Endodermal cell (in vitro differentiated cells): Measurements from ENCODE around the gene RUBCN. TPM values are rescaled to one million over a fixed set of nuclear protein-coding genes. Genes with fewer than 3 reads are reported as not detected.

Experiments
- DNase-seq: peaks from one replicate; pipeline ENCODE4 v3.0.0-alpha.2; 2017
- H3K27ac ChIP-seq: 2 replicates; pipeline ENCODE4 v1.5.1; 2013; ENCODE audit warnings: mild to moderate bottlenecking, low read depth, low read length, moderate library complexity
- H3K27me3 ChIP-seq: 2 replicates; pipeline ENCODE4 v1.6.1; 2013; ENCODE audit warnings: mild to moderate bottlenecking, low read length, moderate library complexity; ENCODE audit not compliant: insufficient read depth, control insufficient read depth, poor library complexity, severe bottlenecking
- H3K36me3 ChIP-seq: 2 replicates; pipeline ENCODE4 v1.7.0; 2013; ENCODE audit warnings: mild to moderate bottlenecking, low read length, moderate library complexity; ENCODE audit not compliant: control insufficient read depth, insufficient read depth
- H3K4me1 ChIP-seq: one replicate; pipeline ENCODE4 v1.7.0; 2013; ENCODE audit warnings: low read length; ENCODE audit not compliant: control insufficient read depth, insufficient read depth
- H3K4me3 ChIP-seq: 2 replicates; pipeline ENCODE4 v1.5.1; 2013; ENCODE audit warnings: mild to moderate bottlenecking, low read length, moderate library complexity
- H3K9ac ChIP-seq: 2 replicates; pipeline ENCODE4 v1.6.1; 2013; ENCODE audit warnings: mild to moderate bottlenecking, low read length, moderate library complexity; ENCODE audit not compliant: poor library complexity, severe bottlenecking; ENCODE audit errors: extremely low read depth
- H3K9me3 ChIP-seq: 2 replicates; pipeline ENCODE4 v1.6.1; 2013; ENCODE audit warnings: mild to moderate bottlenecking, low read length, moderate library complexity; ENCODE audit not compliant: control insufficient read depth
- H3K27ac Mint-ChIP-seq: 2 replicates; pipeline ENCODE4 v1.8.0; 2020; ENCODE audit warnings: mixed read lengths
- H3K27me3 Mint-ChIP-seq: 2 replicates; pipeline ENCODE4 v1.8.0; 2021; ENCODE audit warnings: mild to moderate bottlenecking, mixed read lengths; ENCODE audit not compliant: insufficient read depth
- H3K36me3 Mint-ChIP-seq: 2 replicates; pipeline ENCODE4 v1.8.0; 2020; ENCODE audit warnings: low read depth, mixed read lengths
- H3K4me1 Mint-ChIP-seq: 2 replicates; pipeline ENCODE4 v1.8.0; 2020; ENCODE audit warnings: mixed read lengths
- H3K4me3 Mint-ChIP-seq: 2 replicates; pipeline ENCODE4 v1.8.0; 2020; ENCODE audit warnings: mild to moderate bottlenecking, moderate library complexity, mixed read lengths
- H3K9me3 Mint-ChIP-seq: 2 replicates; pipeline ENCODE4 v1.8.0; 2020; ENCODE audit warnings: mild to moderate bottlenecking, mixed read lengths
- WGBS, 2 experiments: methylation state at CpG; one replicate each; pipeline versions ENCODE4 v1.1.5 to v1.1.7; 2013; ENCODE audit warnings: missing lambda C conversion rate in 2 of 2, mixed read lengths in 1 of 2; ENCODE audit not compliant: insufficient coverage in 1 of 2, insufficient read length in 1 of 2; 5-methylcytosine and 5-hydroxymethylcytosine counted together
- total RNA-seq, 2 donors: library from RNA; stranded (reverse); fragmentation: NEBNext Ultra II Directional in 1 of 2; extraction: Animal tissue kit (Norgen Biotek cat#: 25700) in 1 of 2; gene quantifications; 2 replicates in 1 of 2; 3 replicates in 1 of 2; pipeline ENCODE4 v1.2.1, GENCODE V29; 2021
- TF ChIP-seq, protein P1 (sequence below): fragments of 200-600 bp; sonication (generic); conservative IDR thresholded peaks from 2 replicates; pipeline ENCODE4 v1.5.0; 2021; ENCODE audit warnings: antibody characterized with exemption, mild to moderate bottlenecking

Gene RUBCN
- total RNA-seq, 2 donors from 2014 or later = 17.2 to 18.3 TPM

- no peak overlapping the region for H3K27ac Mint-ChIP-seq
- no peaks in the 10 kb centered on the region for H3K9me3 Mint-ChIP-seq
- H3K27me3 Mint-ChIP-seq = no peaks in the 10 kb centered on the region
- H3K9me3 ChIP-seq = no peaks in the 10 kb centered on the region
- peaks cover 5% of the 10 kb centered on the region for H3K4me1 Mint-ChIP-seq
- H3K27ac ChIP-seq = no peak overlapping the region
- no peaks in the 10 kb centered on the region for H3K4me1 ChIP-seq
- DNase-seq = no peak
- H3K9ac ChIP-seq = no peak overlapping the region
- TF ChIP-seq, protein P1, sequence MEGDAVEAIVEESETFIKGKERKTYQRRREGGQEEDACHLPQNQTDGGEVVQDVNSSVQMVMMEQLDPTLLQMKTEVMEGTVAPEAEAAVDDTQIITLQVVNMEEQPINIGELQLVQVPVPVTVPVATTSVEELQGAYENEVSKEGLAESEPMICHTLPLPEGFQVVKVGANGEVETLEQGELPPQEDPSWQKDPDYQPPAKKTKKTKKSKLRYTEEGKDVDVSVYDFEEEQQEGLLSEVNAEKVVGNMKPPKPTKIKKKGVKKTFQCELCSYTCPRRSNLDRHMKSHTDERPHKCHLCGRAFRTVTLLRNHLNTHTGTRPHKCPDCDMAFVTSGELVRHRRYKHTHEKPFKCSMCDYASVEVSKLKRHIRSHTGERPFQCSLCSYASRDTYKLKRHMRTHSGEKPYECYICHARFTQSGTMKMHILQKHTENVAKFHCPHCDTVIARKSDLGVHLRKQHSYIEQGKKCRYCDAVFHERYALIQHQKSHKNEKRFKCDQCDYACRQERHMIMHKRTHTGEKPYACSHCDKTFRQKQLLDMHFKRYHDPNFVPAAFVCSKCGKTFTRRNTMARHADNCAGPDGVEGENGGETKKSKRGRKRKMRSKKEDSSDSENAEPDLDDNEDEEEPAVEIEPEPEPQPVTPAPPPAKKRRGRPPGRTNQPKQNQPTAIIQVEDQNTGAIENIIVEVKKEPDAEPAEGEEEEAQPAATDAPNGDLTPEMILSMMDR = no peak
- 90 to 91% methylated on average over 6 of the region's 6 CpGs for WGBS, 2 experiments
- H3K27me3 ChIP-seq = no peaks in the 10 kb centered on the region
- peaks cover 54% of the 10 kb centered on the region for H3K36me3 Mint-ChIP-seq
- no peak overlapping the region for H3K4me3 Mint-ChIP-seq
- no peak overlapping the region for H3K4me3 ChIP-seq
- H3K36me3 ChIP-seq = peaks cover 40% of the 10 kb centered on the region
Measured at GRCh38 chr3:197687570-197687969, 49.1 kb downstream of the RUBCN start.

- Histone ChIP-seq H3K9me3 (no peaks in the 10 kb centered on the region), H3K36me3 (peaks cover 38% of the 10 kb centered on the region), H3K9ac (no peak overlapping the region), H3K27me3 (no peaks in the 10 kb centered on the region), H3K27ac (no peak overlapping the region), H3K4me1 (no peaks in the 10 kb centered on the region), H3K4me3 (no peak overlapping the region)
- DNase-seq = no peak
- Mint-ChIP-seq H3K4me3 (no peak overlapping the region), H3K27me3 (no peaks in the 10 kb centered on the region), H3K9me3 (no peaks in the 10 kb centered on the region), H3K27ac (no peak overlapping the region), H3K36me3 (peaks cover 54% of the 10 kb centered on the region), H3K4me1 (peaks cover 5% of the 10 kb centered on the region)
- WGBS, 2 experiments = 92 to 94% methylated on average over 4 of the region's 4 CpGs
- TF ChIP-seq, protein P1 = no peak
Measured at GRCh38 chr3:197686899-197687298, 49.8 kb downstream of the RUBCN start.

GRCh38 chr3:197685546-197685945, 51.2 kb downstream of the RUBCN start:
- H3K4me3 Mint-ChIP-seq = no peak overlapping the region
- DNase-seq = no peak
- H3K36me3 ChIP-seq = peaks cover 38% of the 10 kb centered on the region
- H3K9me3 Mint-ChIP-seq = peaks cover under 1% of the 10 kb centered on the region
- no peak overlapping the region for H3K4me3 ChIP-seq
- H3K27ac ChIP-seq = no peak overlapping the region
- H3K4me1 ChIP-seq = no peaks in the 10 kb centered on the region
- H3K9ac ChIP-seq = no peak overlapping the region
- peaks cover 3% of the 10 kb centered on the region for H3K4me1 Mint-ChIP-seq
- H3K27me3 ChIP-seq = no peaks in the 10 kb centered on the region
- peaks cover 50% of the 10 kb centered on the region for H3K36me3 Mint-ChIP-seq
- H3K9me3 ChIP-seq = no peaks in the 10 kb centered on the region
- 97 to 100% methylated on average over 3 of the region's 3 CpGs for WGBS, 2 experiments
- H3K27me3 Mint-ChIP-seq = no peaks in the 10 kb centered on the region
- H3K27ac Mint-ChIP-seq = no peak overlapping the region
- TF ChIP-seq, protein P1 = no peak
